H1 (cell line): ENCODE measurements around the gene MED12L. TPM values are rescaled to one million over a fixed set of nuclear protein-coding genes. Genes with fewer than 3 reads are reported as not detected.

Source experiments
- CTCF ChIA-PET: fragments of 300-600 bp; sonication (Branson Sonifier 250); formaldehyde crosslinking; loops from one replicate; lab custom pipeline; 2021; ENCODE audit not compliant: partially characterized antibody; lab: Charles Lee
- POLR2A ChIA-PET: fragments of 300-600 bp; sonication (Branson Sonifier 250); formaldehyde crosslinking; loops from one replicate; lab custom pipeline; 2021; ENCODE audit warnings: inconsistent platforms; ENCODE audit not compliant: partially characterized antibody; lab: Charles Lee
- DNase-seq, 2 experiments: peaks; one replicate each; pipeline versions ENCODE4 v3.0.0 to v3.0.0-alpha.2; 2010 to 2022; ENCODE audit warnings: low spot score in 2 of 2, low read depth in 1 of 2, mixed read lengths in 1 of 2
- FAIRE-seq: peaks from 2 replicates; lab custom pipeline; 2011; peaks lifted over from hg19 to GRCh38; lab: Jason Lieb, UNC
- H2AFZ ChIP-seq: 2 replicates; pipeline ENCODE4 v1.8.1; 2012; ENCODE audit warnings: low read length, inconsistent platforms
- H2AK5ac ChIP-seq: 2 replicates; pipeline ENCODE4 v1.6.1; 2013; ENCODE audit warnings: low read depth, low read length
- H2BK120ac ChIP-seq: replicated peaks from 2 replicates; pipeline ENCODE3; 2013; ENCODE audit warnings: low read depth, low read length, inconsistent platforms
- H2BK12ac ChIP-seq: 2 replicates; pipeline ENCODE4 v1.6.1; 2013; ENCODE audit warnings: low read depth, low read length
- H2BK15ac ChIP-seq: 2 replicates; pipeline ENCODE4 v1.6.1; 2013; ENCODE audit warnings: low read length
- H2BK20ac ChIP-seq: 2 replicates; pipeline ENCODE4 v1.6.1; 2013; ENCODE audit warnings: low read length
- H2BK5ac ChIP-seq: 2 replicates; pipeline ENCODE4 v1.6.1; 2013; ENCODE audit warnings: low read depth, low read length
- H3K14ac ChIP-seq: 2 replicates; pipeline ENCODE4 v1.6.1; 2013; ENCODE audit warnings: inconsistent platforms; ENCODE audit not compliant: insufficient read length
- H3K18ac ChIP-seq: 2 replicates; pipeline ENCODE4 v1.6.1; 2013; ENCODE audit warnings: low read length; ENCODE audit errors: extremely low read depth
- H3K23ac ChIP-seq: 2 replicates; pipeline ENCODE4 v1.6.1; 2013; ENCODE audit warnings: inconsistent platforms; ENCODE audit not compliant: insufficient read length
- H3K23me2 ChIP-seq: 2 replicates; pipeline ENCODE4 v1.6.1; 2013; ENCODE audit warnings: low read depth, low read length
- H3K27ac ChIP-seq: 2 replicates; pipeline ENCODE4 v1.6.1; 2011; ENCODE audit warnings: low read depth, low read length, inconsistent platforms
- H3K27me3 ChIP-seq, 4 experiments: replicated peaks in 1 of 4; 1 replicate in 1 of 4; 2 replicates in 3 of 4; pipeline versions ENCODE4 v1.6.1 to v1.8.1; 2011 to 2013; ENCODE audit warnings: low read length in 3 of 4, mild to moderate bottlenecking in 3 of 4, inconsistent platforms in 2 of 4, mixed read lengths in 2 of 4, moderate library complexity in 1 of 4; ENCODE audit not compliant: control insufficient read depth in 3 of 4, insufficient read depth in 3 of 4; ENCODE audit errors: extremely low read depth in 1 of 4
- H3K36me3 ChIP-seq, 4 experiments: 2 replicates each; pipeline versions ENCODE4 v1.6.1 to v1.8.1; 2011 to 2013; ENCODE audit warnings: mild to moderate bottlenecking in 4 of 4, low read length in 3 of 4, moderate library complexity in 2 of 4, control low read depth in 1 of 4, inconsistent platforms in 1 of 4; ENCODE audit not compliant: insufficient read depth in 4 of 4, control insufficient read depth in 2 of 4
- H3K4ac ChIP-seq: replicated peaks from 2 replicates; pipeline ENCODE3; 2013; ENCODE audit warnings: low read length, low read depth, mixed read lengths, inconsistent platforms; ENCODE audit not compliant: insufficient read length
- H3K4me1 ChIP-seq, 4 experiments: replicated peaks in 1 of 4; 1 replicate in 1 of 4; 2 replicates in 3 of 4; pipeline versions ENCODE4 v1.6.1 to v1.8.1; 2011 to 2013; ENCODE audit warnings: low read length in 3 of 4, inconsistent platforms in 2 of 4, mixed read lengths in 1 of 4; ENCODE audit not compliant: insufficient read depth in 4 of 4, control insufficient read depth in 3 of 4
- H3K4me2 ChIP-seq, 2 experiments: 2 replicates each; pipeline versions ENCODE4 v1.6.1 to v1.8.1; 2011 to 2013; ENCODE audit warnings: low read depth in 2 of 2, low read length in 2 of 2, control low read depth in 1 of 2, inconsistent platforms in 1 of 2, mild to moderate bottlenecking in 1 of 2; ENCODE audit not compliant: insufficient read depth in 1 of 2
- H3K4me3 ChIP-seq, 4 experiments: fragments of 200-600, 300-600 bp in 1 of 4; sonication (generic), shearing (Covaris generic), sonication (Bioruptor Twin) in 1 of 4; 2 replicates each; pipeline versions ENCODE4 v1.5.1 to v1.8.1; 2011 to 2016; ENCODE audit warnings: low read length in 4 of 4, low read depth in 3 of 4, control low read depth in 2 of 4, inconsistent platforms in 2 of 4, mild to moderate bottlenecking in 2 of 4, mixed read lengths in 1 of 4, moderate library complexity in 1 of 4; ENCODE audit not compliant: insufficient read depth in 2 of 4; ENCODE audit errors: extremely low read depth in 1 of 4
- H3K56ac ChIP-seq: replicated peaks from 2 replicates; pipeline ENCODE3; 2013; ENCODE audit warnings: low read depth, mild to moderate bottlenecking, mixed read lengths, low read length, inconsistent platforms; ENCODE audit not compliant: insufficient read length
- H3K79me1 ChIP-seq: 2 replicates; pipeline ENCODE4 v1.6.1; 2013; ENCODE audit warnings: low read depth, low read length, control low read depth
- H3K79me2 ChIP-seq, 2 experiments: 2 replicates each; pipeline versions ENCODE4 v1.6.1 to v1.8.1; 2012 to 2013; ENCODE audit warnings: low read length in 2 of 2, mild to moderate bottlenecking in 2 of 2, inconsistent platforms in 1 of 2; ENCODE audit not compliant: insufficient read depth in 2 of 2, control insufficient read depth in 1 of 2
- H3K9ac ChIP-seq, 4 experiments: replicated peaks in 1 of 4; 1 replicate in 1 of 4; 2 replicates in 3 of 4; pipeline versions ENCODE4 v1.6.1 to v1.8.1; 2011 to 2013; ENCODE audit warnings: low read depth in 3 of 4, low read length in 3 of 4, control low read depth in 2 of 4, mild to moderate bottlenecking in 2 of 4, moderate library complexity in 2 of 4, inconsistent platforms in 1 of 4; ENCODE audit errors: extremely low read depth in 1 of 4
- H3K9me3 ChIP-seq, 2 experiments: 2 replicates each; pipeline versions ENCODE4 v1.6.1 to v1.8.1; 2012 to 2013; ENCODE audit warnings: mild to moderate bottlenecking in 2 of 2, moderate library complexity in 2 of 2, control low read depth in 1 of 2, inconsistent platforms in 1 of 2, low read depth in 1 of 2, low read length in 1 of 2, mixed read lengths in 1 of 2; ENCODE audit not compliant: insufficient read depth in 2 of 2
- H4K20me1 ChIP-seq, 2 experiments: replicated peaks in 1 of 2; 2 replicates each; pipeline versions ENCODE3 to v1.8.1; 2011 to 2013; ENCODE audit warnings: inconsistent platforms in 2 of 2, low read length in 2 of 2, mild to moderate bottlenecking in 1 of 2; ENCODE audit not compliant: insufficient read depth in 2 of 2, control insufficient read depth in 1 of 2
- H4K5ac ChIP-seq: 2 replicates; pipeline ENCODE4 v1.6.1; 2013; ENCODE audit warnings: low read length, low read depth, mixed read lengths, inconsistent platforms; ENCODE audit not compliant: insufficient read length
- H4K8ac ChIP-seq: 2 replicates; pipeline ENCODE4 v1.8.0; 2013; ENCODE audit warnings: mild to moderate bottlenecking, moderate library complexity, low read length, inconsistent platforms; ENCODE audit not compliant: insufficient read depth; ENCODE audit errors: extremely low read depth
- H4K91ac ChIP-seq: replicated peaks from 2 replicates; pipeline ENCODE3; 2013; ENCODE audit warnings: low read length, mixed read lengths, inconsistent platforms; ENCODE audit not compliant: insufficient read length
- EGR1 ChIP-seq: IDR thresholded peaks from 2 replicates; pipeline ENCODE4 v1.6.1; 2011; ENCODE audit warnings: low read depth, low read length, borderline replicate concordance
- EP300 ChIP-seq, 2 experiments: IDR thresholded peaks; 1 replicate in 1 of 2; 2 replicates in 1 of 2; pipeline ENCODE4 v1.6.1; 2011 to 2012; ENCODE audit warnings: low read depth in 2 of 2, low read length in 2 of 2, mild to moderate bottlenecking in 2 of 2, borderline replicate concordance in 1 of 2, inconsistent platforms in 1 of 2, moderate library complexity in 1 of 2
- KDM4A ChIP-seq: IDR thresholded peaks from one replicate; pipeline ENCODE4 v1.7.1; 2012; ENCODE audit warnings: low read depth, mild to moderate bottlenecking, moderate library complexity, low read length, inconsistent platforms; ENCODE audit not compliant: severe bottlenecking
- RXRA ChIP-seq: IDR thresholded peaks from 2 replicates; pipeline ENCODE4 v1.6.1; 2011; ENCODE audit warnings: low read depth, mild to moderate bottlenecking, low read length, moderate library complexity; ENCODE audit not compliant: insufficient read depth
- SIX5 ChIP-seq: IDR thresholded peaks from 2 replicates; pipeline ENCODE4 v1.6.1; 2011; ENCODE audit warnings: mild to moderate bottlenecking, low read depth, low read length
- SP4 ChIP-seq: IDR thresholded peaks from 2 replicates; pipeline ENCODE4 v1.6.1; 2012; ENCODE audit warnings: low read length, inconsistent platforms
- TAF1 ChIP-seq: IDR thresholded peaks from 2 replicates; pipeline ENCODE4 v1.6.1; 2011; ENCODE audit warnings: mild to moderate bottlenecking, low read depth, low read length
- WGBS, 2 experiments: shearing (Covaris generic) in 1 of 2; methylation state at CpG; one replicate each; pipeline versions ENCODE4 v1.1.6 to v1.1.7; 2013 to 2015; ENCODE audit warnings: low lambda C conversion rate in 2 of 2, mixed read lengths in 2 of 2, inconsistent platforms in 1 of 2, low coverage in 1 of 2, missing lambda C conversion rate in 1 of 2; ENCODE audit not compliant: insufficient replicate concordance in 2 of 2, insufficient coverage in 1 of 2, insufficient read length in 1 of 2; ENCODE audit errors: extremely low coverage in 1 of 2, missing lambda C conversion rate in 1 of 2; 5-methylcytosine and 5-hydroxymethylcytosine counted together
- polyA plus RNA-seq, 7 experiments: library from polyadenylated mRNA; depleted of rRNA in 3 of 7; stranded (reverse) in 5 of 7; unstranded in 2 of 7; fragments of >200 nt in 5 of 7; fragments of 200-250 nt in 2 of 7; gene quantifications; 1 replicate in 5 of 7; 2 replicates in 1 of 7; 4 replicates in 1 of 7; pipeline versions ENCODE4 v1.2.1 to v1.2.3, GENCODE V29; 2011 to 2013; ENCODE audit warnings: missing spikeins in 2 of 7, mixed read lengths in 2 of 7
- total RNA-seq: library from RNA; stranded (reverse); fragmentation: NEBNext Ultra II Directional; extraction: Animal tissue kit (Norgen Biotek cat#: 25700); gene quantifications from 2 replicates; pipeline ENCODE4 v1.2.1, GENCODE V29; 2021

The MED12L gene
- total and polyA plus RNA-seq, 2 of the 8 experiments (the other 6 are each of a cell fraction or from before 2014, with no cell fraction given) = 3.6 to 26.2 TPM

DNA sequence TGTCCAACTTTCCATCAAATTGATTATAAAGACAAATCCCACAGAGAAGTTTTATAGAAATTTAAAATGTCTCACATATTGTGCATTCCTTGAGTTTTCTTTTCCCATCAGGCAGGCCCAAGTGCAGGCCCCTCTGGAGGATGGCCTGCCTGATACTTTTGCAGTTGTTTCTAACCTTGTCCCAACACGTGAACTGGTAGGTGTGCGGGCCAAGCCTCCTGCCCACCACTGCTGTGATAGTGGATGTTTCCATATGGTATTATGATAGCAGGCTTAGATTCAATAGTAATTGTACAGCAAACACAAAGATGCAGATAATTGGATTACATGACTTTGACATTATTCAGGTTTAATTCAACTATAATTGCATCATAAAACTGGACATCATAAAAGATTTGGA lies 297.6 kb downstream of the MED12L start:
- Histone ChIP-seq H3K79me1 (no peaks in the 10 kb centered on the region), H3K4me2 (no peak overlapping the region), H3K18ac (no peak overlapping the region), H3K27ac (no peak overlapping the region), H3K23me2 (no peaks in the 10 kb centered on the region), H2AK5ac (no peak overlapping the region), H2AFZ (no peak overlapping the region), H3K9ac (no peak overlapping the region), H2BK20ac (no peak overlapping the region), H3K14ac (no peak overlapping the region), H3K9me3 (no peaks in the 10 kb centered on the region), H2BK15ac (no peak overlapping the region), H2BK120ac (no peak overlapping the region), H2BK5ac (no peak overlapping the region), H4K20me1 (no peaks in the 10 kb centered on the region), H3K4me1 (no peaks in the 10 kb centered on the region), H4K8ac (no peak overlapping the region), H3K56ac (no peak overlapping the region), H3K4ac (no peak overlapping the region), H3K36me3 (peaks cover 0 to 22% (median 1%) of the 10 kb centered on the region in 4 experiments; a peak in 4 of 8 replicates), H3K27me3 (no peaks in the 10 kb centered on the region), H3K23ac (no peak overlapping the region), H2BK12ac (no peak overlapping the region), H4K5ac (no peak overlapping the region), H3K79me2 (no peaks in the 10 kb centered on the region), H4K91ac (no peak overlapping the region), H3K4me3 (no peak overlapping the region)
- ChIA-PET POLR2A (no interaction called here), CTCF (interaction anchor here (0.7 to 1.2 kb wide), 3 partner anchors 55 to 329 kb away, joined by 3 read pairs; no protein-coding TSS in a partner anchor)
- DNase-seq = no peak
- FAIRE-seq = no peak
- TF ChIP-seq EP300 (IDR thresholded peaks at IDR 0.05; ENCODE audit: borderline replicate concordance in 1 of 2, low read depth in 2 of 2, low read length in 2 of 2) = no peak
- TF ChIP-seq KDM4A = no peak
- no peak for TF ChIP-seq SIX5
- no peak for TF ChIP-seq RXRA
- TF ChIP-seq SP4 = no peak
- no peak for TF ChIP-seq TAF1
- TF ChIP-seq EGR1 = no peak
- WGBS, 2 experiments = 95% methylated on average over 2 of the region's 2 CpGs; no CpG with 5 or more reads in 1 of the 2 experiments
